Measurements from ENCODE around the gene ASTN1.

Gene ASTN1

GRCh38 chr1:176850871-176851270, 313.6 kb downstream of the ASTN1 start:
- Histone ChIP-seq H3K4me2 (no peak overlapping the region), H2AFZ (ENCODE audit: low read depth) (no peak overlapping the region), H3K79me2 (ENCODE audit: insufficient read depth, low read depth) (no peaks in the 10 kb centered on the region), H3K27me3 (ENCODE audit: insufficient read depth, low read depth) (no peaks in the 10 kb centered on the region), H4K20me1 (ENCODE audit: insufficient read depth) (no peaks in the 10 kb centered on the region), H3K4me1 (ENCODE audit: low read depth, poor library complexity, severe bottlenecking) (no peaks in the 10 kb centered on the region), H3K9ac (no peak overlapping the region), H3K36me3 (ENCODE audit: insufficient read depth) (no peaks in the 10 kb centered on the region), H3K4me3 (IDR thresholded peaks at IDR 0.05; ENCODE audit: insufficient read depth, low read depth, low read length) (no peak overlapping the region), H3K27ac (no peak overlapping the region)
- TF ChIP-seq CTCF (conservative IDR thresholded peaks at IDR 0.05; ENCODE audit: low read depth, low read length): no peak

- Histone ChIP-seq H3K9ac (no peak overlapping the region), H3K36me3 (ENCODE audit: insufficient read depth) (no peaks in the 10 kb centered on the region), H3K27ac (no peak overlapping the region), H3K27me3 (ENCODE audit: insufficient read depth, low read depth) (no peaks in the 10 kb centered on the region), H3K4me3 (IDR thresholded peaks at IDR 0.05; ENCODE audit: insufficient read depth, low read depth, low read length) (no peak overlapping the region), H2AFZ (ENCODE audit: low read depth) (no peak overlapping the region), H3K4me1 (ENCODE audit: low read depth, poor library complexity, severe bottlenecking) (no peaks in the 10 kb centered on the region), H3K79me2 (ENCODE audit: insufficient read depth, low read depth) (no peaks in the 10 kb centered on the region), H4K20me1 (ENCODE audit: insufficient read depth) (no peaks in the 10 kb centered on the region), H3K4me2 (no peak overlapping the region)
- TF ChIP-seq CTCF (conservative IDR thresholded peaks at IDR 0.05; ENCODE audit: low read depth, low read length): no peak
Measured at GRCh38 chr1:176849281-176849680, 315.2 kb downstream of the ASTN1 start.

GRCh38 chr1:176847052-176847451, 317.5 kb downstream of the ASTN1 start:
- no peak for TF ChIP-seq CTCF (conservative IDR thresholded peaks at IDR 0.05; ENCODE audit: low read depth, low read length)
- Histone ChIP-seq H3K9ac (no peak overlapping the region), H3K4me2 (no peak overlapping the region), H3K27me3 (ENCODE audit: insufficient read depth, low read depth) (no peaks in the 10 kb centered on the region), H3K4me1 (ENCODE audit: low read depth, poor library complexity, severe bottlenecking) (no peaks in the 10 kb centered on the region), H3K27ac (no peak overlapping the region), H3K4me3 (IDR thresholded peaks at IDR 0.05; ENCODE audit: insufficient read depth, low read depth, low read length) (no peak overlapping the region), H3K79me2 (ENCODE audit: insufficient read depth, low read depth) (no peaks in the 10 kb centered on the region), H4K20me1 (ENCODE audit: insufficient read depth) (no peaks in the 10 kb centered on the region), H3K36me3 (ENCODE audit: insufficient read depth) (no peaks in the 10 kb centered on the region), H2AFZ (ENCODE audit: low read depth) (no peak overlapping the region)

GRCh38 chr1:176843352-176844297, 320.9 kb downstream of the ASTN1 start:
- H3K4me1 ChIP-seq (ENCODE audit: low read depth, poor library complexity, severe bottlenecking): no peaks in the 10 kb centered on the region
- no peak overlapping the region for H3K9ac ChIP-seq
- no peaks in the 10 kb centered on the region for H3K36me3 ChIP-seq (ENCODE audit: insufficient read depth)
- no peak overlapping the region for H2AFZ ChIP-seq (ENCODE audit: low read depth)
- H3K27me3 ChIP-seq (ENCODE audit: insufficient read depth, low read depth): no peaks in the 10 kb centered on the region
- no peak overlapping the region for H3K4me3 ChIP-seq (IDR thresholded peaks at IDR 0.05; ENCODE audit: insufficient read depth, low read depth, low read length)
- peak; percentile 93 for TF ChIP-seq CTCF (conservative IDR thresholded peaks at IDR 0.05; ENCODE audit: low read depth, low read length)
- no peaks in the 10 kb centered on the region for H3K79me2 ChIP-seq (ENCODE audit: insufficient read depth, low read depth)
- H3K27ac ChIP-seq: no peak overlapping the region
- no peak overlapping the region for H3K4me2 ChIP-seq
- no peaks in the 10 kb centered on the region for H4K20me1 ChIP-seq (ENCODE audit: insufficient read depth)
